ENCODE measurements around the gene CYBC1. TPM values are rescaled to one million over a fixed set of nuclear protein-coding genes. Genes with fewer than 3 reads are reported as not detected.

CYBC1 gene
- total RNA-seq, 2 experiments from 2014 or later, result 60.2 to 62.4 TPM

DNA sequence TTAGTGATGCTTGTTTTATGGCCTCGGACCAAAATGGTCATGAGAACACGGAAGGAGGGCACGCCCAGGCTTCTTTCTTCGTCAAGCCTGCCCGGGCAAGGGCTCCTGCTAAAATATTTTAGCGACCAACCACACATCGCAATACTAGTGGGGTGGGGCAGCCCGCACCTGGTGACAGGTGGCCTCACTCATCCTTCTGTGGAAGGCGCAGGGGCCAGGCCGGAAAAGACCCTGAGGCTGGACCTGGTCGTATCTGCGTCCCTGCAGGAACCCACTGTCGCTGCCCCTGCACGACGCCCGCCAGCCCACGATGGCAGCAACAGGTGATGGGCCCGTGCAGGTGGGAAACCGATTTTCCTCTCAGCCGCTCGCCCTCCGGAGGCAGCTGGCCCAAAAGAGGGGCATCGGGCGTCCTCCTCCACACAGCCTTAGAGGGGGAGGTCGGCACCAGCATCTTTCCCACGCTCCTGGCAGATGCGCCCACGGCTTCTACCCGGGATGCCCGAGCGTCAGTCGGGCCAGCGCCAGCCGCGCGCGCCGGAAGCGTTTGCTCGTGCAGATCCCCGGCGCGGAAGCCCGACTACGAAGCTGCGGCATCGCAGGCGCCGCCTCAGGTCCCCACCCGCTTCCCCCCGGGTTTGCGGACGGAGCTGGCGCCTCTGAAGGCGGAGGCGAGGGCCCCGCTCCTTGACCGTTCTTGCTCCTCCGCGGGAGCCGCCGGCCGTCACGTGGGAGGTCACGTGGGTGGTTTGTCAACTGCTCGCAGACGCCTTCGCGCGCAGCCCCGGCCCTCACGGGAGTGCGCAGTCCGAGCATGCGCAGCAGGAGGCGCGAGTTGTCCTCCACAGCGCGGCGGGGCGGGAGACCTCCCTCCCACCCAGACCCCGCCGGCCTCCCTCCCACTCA lies 46.2 kb upstream of the CYBC1 start:
- no peaks in the 10 kb centered on the region for H3K36me3 ChIP-seq (ENCODE audit: insufficient read depth, low read length)
- ATAC-seq (ENCODE audit: poor library complexity) (peak; percentile 74), DNase-seq (peak; percentile 72 to 96 (median 84))
- peaks cover 9% of the 10 kb centered on the region for H3K36me3 Mint-ChIP-seq (ENCODE audit: low read depth)
- H3K4me1 ChIP-seq (ENCODE audit: insufficient read depth, low read length), result peaks cover 38% of the 10 kb centered on the region
- peak overlapping the region; percentile 55 for H3K4me3 ChIP-seq (ENCODE audit: low read length)
- no peaks in the 10 kb centered on the region for H3K9me3 ChIP-seq (ENCODE audit: control insufficient read depth in 1 of 2, insufficient read depth in 1 of 2, low read length in 2 of 2)
- no peaks in the 10 kb centered on the region for H3K9me3 Mint-ChIP-seq
- H3K27ac Mint-ChIP-seq, result peak overlapping the region; percentile 93
- TF ChIP-seq, protein P1, sequence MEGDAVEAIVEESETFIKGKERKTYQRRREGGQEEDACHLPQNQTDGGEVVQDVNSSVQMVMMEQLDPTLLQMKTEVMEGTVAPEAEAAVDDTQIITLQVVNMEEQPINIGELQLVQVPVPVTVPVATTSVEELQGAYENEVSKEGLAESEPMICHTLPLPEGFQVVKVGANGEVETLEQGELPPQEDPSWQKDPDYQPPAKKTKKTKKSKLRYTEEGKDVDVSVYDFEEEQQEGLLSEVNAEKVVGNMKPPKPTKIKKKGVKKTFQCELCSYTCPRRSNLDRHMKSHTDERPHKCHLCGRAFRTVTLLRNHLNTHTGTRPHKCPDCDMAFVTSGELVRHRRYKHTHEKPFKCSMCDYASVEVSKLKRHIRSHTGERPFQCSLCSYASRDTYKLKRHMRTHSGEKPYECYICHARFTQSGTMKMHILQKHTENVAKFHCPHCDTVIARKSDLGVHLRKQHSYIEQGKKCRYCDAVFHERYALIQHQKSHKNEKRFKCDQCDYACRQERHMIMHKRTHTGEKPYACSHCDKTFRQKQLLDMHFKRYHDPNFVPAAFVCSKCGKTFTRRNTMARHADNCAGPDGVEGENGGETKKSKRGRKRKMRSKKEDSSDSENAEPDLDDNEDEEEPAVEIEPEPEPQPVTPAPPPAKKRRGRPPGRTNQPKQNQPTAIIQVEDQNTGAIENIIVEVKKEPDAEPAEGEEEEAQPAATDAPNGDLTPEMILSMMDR (IDR thresholded peaks at IDR 0.05), result no peak
- POLR2A ChIA-PET, result interaction anchor here (0.6 to 3.5 kb wide), 9 partner anchors 23 to 199 kb away, joined by 3 to 22 read pairs (median 3); partner anchors contain the start of genes FOXK2 and NARF
- H3K27ac ChIP-seq (ENCODE audit: low read depth in 1 of 2, low read length in 2 of 2), result peak overlapping the region; percentile 62 to 64
- intact Hi-C loops (cut with DNase I, micrococcal nuclease), result loop anchor here (1.0 to 5.0 kb wide), 6 partner anchors 22 to 144 kb away; partner anchors contain the start of genes FOXK2 (in 2 of the 2), HEXD (in 1 of the 2), NARF (in 1 of the 2) and OGFOD3 (in 1 of the 2)
- CTCF ChIA-PET, result no interaction called here
- H3K27me3 Mint-ChIP-seq, result no peaks in the 10 kb centered on the region
- peaks cover 22% of the 10 kb centered on the region for H3K4me1 Mint-ChIP-seq (ENCODE audit: low read depth)
- peak overlapping the region; percentile 71 for H3K4me3 Mint-ChIP-seq
- H3K27me3 ChIP-seq (ENCODE audit: control insufficient read depth in 1 of 2, insufficient read depth in 2 of 2, low read length in 2 of 2), result no peaks in the 10 kb centered on the region

DNA sequence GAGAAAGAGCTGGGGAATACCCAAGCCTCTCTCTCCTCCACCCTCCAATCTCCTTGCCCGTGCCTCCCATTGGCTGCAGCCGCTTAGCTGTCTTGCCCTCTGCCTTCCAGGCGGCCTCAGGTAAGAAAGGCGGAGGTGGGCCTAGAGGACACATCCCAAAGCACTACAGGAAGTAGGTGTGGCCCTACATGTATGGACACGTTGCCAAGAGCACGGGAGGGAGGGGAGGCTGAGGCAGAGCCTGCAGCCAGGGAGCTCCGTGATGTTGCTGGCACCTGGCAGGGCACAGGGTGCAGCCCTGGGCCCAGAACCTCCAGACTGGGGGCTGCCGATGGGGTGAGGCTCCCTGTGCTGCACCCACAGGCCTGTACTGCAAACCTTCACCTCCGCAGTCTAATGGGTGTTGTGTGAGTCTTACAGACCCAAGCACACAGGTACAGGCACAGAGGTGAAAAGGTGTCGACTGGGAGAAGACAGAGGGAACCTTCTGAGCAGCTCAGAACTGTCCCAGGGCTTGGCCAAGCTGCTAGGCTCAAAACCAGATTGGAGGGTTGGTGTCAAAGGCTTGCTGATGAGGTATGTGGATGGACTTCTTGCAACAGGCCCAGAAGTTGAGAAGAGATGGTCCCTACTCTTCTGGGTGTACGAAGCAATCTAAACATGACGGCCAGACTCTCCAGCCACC lies 45.4 kb upstream of the CYBC1 start:
- ChIA-PET CTCF (no interaction called here), POLR2A (interaction anchor here (0.6 to 3.5 kb wide), 5 partner anchors 24 to 988 kb away, joined by 3 to 22 read pairs (median 5); partner anchors contain the start of genes FOXK2 and OGFOD3)
- ATAC-seq (ENCODE audit: poor library complexity), result no peak
- Histone ChIP-seq H3K27me3 (ENCODE audit: control insufficient read depth in 1 of 2, insufficient read depth in 2 of 2, low read length in 2 of 2) (no peaks in the 10 kb centered on the region), H3K4me1 (ENCODE audit: insufficient read depth, low read length) (peaks cover 38% of the 10 kb centered on the region), H3K4me3 (ENCODE audit: low read length) (peak overlapping the region; percentile 55), H3K36me3 (ENCODE audit: insufficient read depth, low read length) (no peaks in the 10 kb centered on the region), H3K27ac (ENCODE audit: low read depth in 1 of 2, low read length in 2 of 2) (peak overlapping the region in 1 of 2 donors; percentile 62), H3K9me3 (ENCODE audit: control insufficient read depth in 1 of 2, insufficient read depth in 1 of 2, low read length in 2 of 2) (no peaks in the 10 kb centered on the region)
- H3K9me3 Mint-ChIP-seq, result no peaks in the 10 kb centered on the region
- peak overlapping the region; percentile 71 for H3K4me3 Mint-ChIP-seq
- peak in 2 of 14 experiments; percentile 20 to 46 for DNase-seq
- TF ChIP-seq, protein P1 (IDR thresholded peaks at IDR 0.05), result no peak
- peaks cover 9% of the 10 kb centered on the region for H3K36me3 Mint-ChIP-seq (ENCODE audit: low read depth)
- peak overlapping the region; percentile 93 for H3K27ac Mint-ChIP-seq
- H3K4me1 Mint-ChIP-seq (ENCODE audit: low read depth), result peaks cover 22% of the 10 kb centered on the region
- intact Hi-C loops (cut with DNase I, micrococcal nuclease), result loop anchor here (2.0 to 5.0 kb wide), 6 partner anchors 23 to 145 kb away; partner anchors contain the start of genes FOXK2 (in 1 of the 2), HEXD (in 1 of the 2), NARF (in 1 of the 2) and OGFOD3 (in 1 of the 2)
- H3K27me3 Mint-ChIP-seq, result no peaks in the 10 kb centered on the region

Measured in CD4-positive, alpha-beta T cell (primary cell).